ES-I3 (cell line): ENCODE results near the gene SCAND1.
"Not testable (repeated sequence)": the region's sequence is repeated elsewhere in the genome, so short reads cannot be mapped to it uniquely, and the experiment has no call there.

Experiments
- H3K36me3 ChIP-seq: 2 replicates; pipeline ENCODE4 v1.6.1; 2013; ENCODE audit warnings: mild to moderate bottlenecking, low read length, control low read depth, moderate library complexity; ENCODE audit not compliant: insufficient read depth
- H3K4me1 ChIP-seq: 2 replicates; pipeline ENCODE4 v1.6.1; 2013; ENCODE audit warnings: mild to moderate bottlenecking, control low read depth, low read length; ENCODE audit not compliant: insufficient read depth
- H3K9ac ChIP-seq: 2 replicates; pipeline ENCODE4 v1.6.1; 2013; ENCODE audit warnings: low read depth, mild to moderate bottlenecking, low read length, moderate library complexity
- H3K9me3 ChIP-seq: 2 replicates; pipeline ENCODE4 v1.6.1; 2013; ENCODE audit warnings: mild to moderate bottlenecking, low read length, moderate library complexity; ENCODE audit not compliant: control insufficient read depth, insufficient read depth

SCAND1 gene

DNA sequence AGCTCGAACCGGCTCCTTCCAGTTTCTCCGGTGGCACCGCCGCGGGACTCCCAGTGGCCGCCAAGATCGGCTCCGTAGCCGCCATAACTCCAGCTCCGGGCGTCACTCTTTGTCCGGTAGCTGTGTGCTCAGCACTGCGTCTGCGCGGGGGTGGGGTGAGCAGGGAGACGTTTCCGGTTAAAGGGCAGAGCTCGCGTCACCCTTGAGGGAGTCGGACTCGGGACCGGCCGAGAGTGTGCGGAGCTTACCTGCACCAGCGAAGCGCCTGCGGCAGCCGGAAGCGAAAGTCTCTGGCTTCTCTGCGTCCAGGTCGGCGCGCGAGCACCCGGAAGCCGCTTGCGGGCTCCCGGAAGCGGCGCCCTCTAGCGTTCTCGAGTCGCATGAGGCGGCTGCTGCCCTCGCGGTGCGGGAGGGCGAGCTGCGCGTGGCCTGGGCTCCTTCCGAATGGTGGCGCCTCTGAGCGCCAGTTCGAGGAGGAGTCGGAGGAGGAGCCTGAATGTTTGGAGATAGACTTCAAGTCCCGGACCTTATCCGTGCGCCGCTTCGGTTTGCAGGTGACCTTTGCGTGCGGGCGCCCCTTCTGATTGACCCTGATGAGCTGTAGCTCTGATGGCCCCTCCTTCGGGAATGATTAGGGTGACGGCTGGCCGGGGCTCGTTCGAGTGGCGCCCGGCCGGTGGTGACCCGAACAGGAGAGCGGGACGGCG is at the start of gene SCAND1:
TSS of gene SCAND1 (minus strand) at position 303 of the 707 bp plus-strand sequence. CDS start at position 85, 218 bp downstream.
- Histone ChIP-seq H3K4me1 (no peaks in the 10 kb centered on the region), H3K36me3 (no peaks in the 10 kb centered on the region), H3K9ac (peak within 1 kb of the TSS; percentile 81), H3K9me3 (no peaks in the 10 kb centered on the region)

DNA sequence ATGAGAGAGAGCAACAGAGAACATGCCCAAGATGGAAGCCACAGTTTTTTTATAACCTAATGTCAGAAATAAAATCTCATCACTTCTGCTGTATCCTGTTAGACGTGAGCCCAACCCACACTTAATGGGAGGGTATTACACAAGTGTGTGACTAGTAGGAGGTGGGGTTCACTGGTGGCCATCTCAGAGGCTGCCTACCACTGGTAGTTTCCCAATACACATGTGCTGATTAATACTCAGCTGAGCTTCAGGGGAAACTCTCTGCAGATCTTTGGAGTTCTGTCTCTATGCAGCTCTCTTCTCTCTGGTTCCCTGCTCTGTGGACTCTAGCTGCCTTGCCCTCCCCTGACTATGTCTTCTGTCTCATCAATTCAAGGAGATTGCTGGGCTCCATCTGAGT is 49.7 kb upstream of the SCAND1 start:
- Histone ChIP-seq H3K9me3 (no peaks in the 10 kb centered on the region; the same call in 1 of the 2 replicates), H3K9ac (no peak overlapping the region), H3K36me3 (no peaks in the 10 kb centered on the region)

DNA sequence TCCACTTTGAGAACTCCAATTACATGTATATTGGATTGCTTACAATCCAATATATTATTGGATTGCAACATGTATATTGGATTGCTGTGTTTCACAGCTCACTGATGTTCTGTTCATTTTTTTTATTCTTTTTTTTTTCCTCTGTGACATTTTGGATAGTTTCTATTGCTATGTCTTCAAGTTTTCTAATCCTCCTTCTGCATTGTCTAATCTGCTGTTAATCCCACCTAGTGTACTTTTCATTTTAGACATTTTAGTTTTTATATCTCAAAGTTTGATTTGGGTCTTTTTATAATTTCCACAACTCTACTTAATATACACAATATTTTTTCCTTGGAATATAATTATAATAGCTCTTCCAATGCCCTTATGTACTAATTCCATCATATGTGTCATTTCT is 48.6 kb upstream of the SCAND1 start:
- H3K9me3 ChIP-seq = no peaks in the 10 kb centered on the region; the same call in 1 of the 2 replicates
- H3K36me3 ChIP-seq = no peaks in the 10 kb centered on the region
- no peak overlapping the region for H3K9ac ChIP-seq
- no peaks in the 10 kb centered on the region for H3K4me1 ChIP-seq

More for the DNA sequence above, 49.7 kb upstream of the SCAND1 start:
- H3K4me1 ChIP-seq = no peaks in the 10 kb centered on the region

DNA sequence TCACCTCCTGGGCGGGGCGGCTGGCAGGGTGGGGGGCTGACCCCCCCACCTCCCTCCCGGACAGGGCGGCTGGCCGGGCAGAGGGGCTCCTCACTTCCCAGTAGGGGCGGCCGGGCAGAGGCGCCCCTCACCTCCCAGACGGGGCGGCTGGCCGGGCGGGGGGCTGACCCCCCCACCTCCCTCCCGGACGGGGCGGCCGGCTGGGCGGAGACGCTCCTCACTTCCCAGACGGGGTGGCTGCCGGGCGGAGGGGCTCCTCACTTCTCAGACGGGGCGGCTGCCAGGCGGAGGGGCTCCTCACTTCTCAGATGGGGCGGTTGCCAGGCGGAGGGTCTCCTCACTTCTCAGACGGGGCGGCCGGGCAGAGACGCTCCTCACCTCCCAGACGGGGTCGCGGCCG is 47.0 kb upstream of the SCAND1 start:
- H3K4me1 ChIP-seq, H3K36me3 ChIP-seq, H3K9me3 ChIP-seq, H3K9ac ChIP-seq: not testable (repeated sequence)

DNA sequence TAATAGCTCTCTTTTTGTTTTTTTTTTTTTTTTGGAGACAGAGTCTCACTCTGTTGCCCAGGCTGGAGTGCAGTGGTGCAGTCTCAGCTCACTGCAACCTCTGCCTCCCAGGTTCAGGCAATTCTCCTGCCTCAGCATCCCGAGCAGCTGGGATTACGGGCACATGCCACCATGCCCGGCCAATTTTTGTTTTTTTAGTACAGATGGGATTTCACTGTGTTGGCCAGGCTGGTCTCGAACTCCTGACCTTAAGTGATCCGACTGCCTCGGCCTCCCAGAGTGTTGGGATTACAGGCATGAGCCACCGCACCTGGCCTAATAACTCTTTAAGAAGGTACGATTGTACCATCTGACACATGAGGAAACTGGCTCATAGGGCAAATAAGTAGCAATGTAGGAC is 42.2 kb upstream of the SCAND1 start:
- H3K36me3 ChIP-seq, H3K9ac ChIP-seq, H3K4me1 ChIP-seq, H3K9me3 ChIP-seq: not testable (repeated sequence)

DNA sequence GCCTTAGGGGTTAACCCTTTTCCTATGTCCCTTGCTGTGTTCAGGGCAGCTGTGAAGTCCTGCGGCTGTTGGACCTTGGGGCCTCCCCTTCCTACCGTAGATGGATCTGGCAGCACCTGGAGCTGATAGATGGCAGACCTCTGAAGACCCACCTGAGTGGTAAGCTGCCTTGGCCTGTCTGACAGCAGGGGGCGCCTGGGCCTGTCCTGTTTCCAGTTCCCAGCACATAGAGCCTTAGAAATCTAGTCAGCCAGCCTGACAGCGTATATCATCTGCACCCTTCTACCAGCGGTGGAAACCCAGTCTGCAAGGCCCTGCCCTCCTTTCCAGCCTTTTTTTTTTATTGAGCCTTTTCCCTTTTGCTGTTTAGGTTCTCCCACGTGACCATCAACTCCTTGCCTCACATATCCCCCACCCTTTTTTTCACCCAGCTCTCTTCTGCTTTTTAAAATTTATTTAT is 40.7 kb upstream of the SCAND1 start:
- H3K36me3 ChIP-seq = no peaks in the 10 kb centered on the region
- peaks cover 6% of the 10 kb centered on the region for H3K4me1 ChIP-seq
- no peak overlapping the region for H3K9ac ChIP-seq
- no peaks in the 10 kb centered on the region for H3K9me3 ChIP-seq

DNA sequence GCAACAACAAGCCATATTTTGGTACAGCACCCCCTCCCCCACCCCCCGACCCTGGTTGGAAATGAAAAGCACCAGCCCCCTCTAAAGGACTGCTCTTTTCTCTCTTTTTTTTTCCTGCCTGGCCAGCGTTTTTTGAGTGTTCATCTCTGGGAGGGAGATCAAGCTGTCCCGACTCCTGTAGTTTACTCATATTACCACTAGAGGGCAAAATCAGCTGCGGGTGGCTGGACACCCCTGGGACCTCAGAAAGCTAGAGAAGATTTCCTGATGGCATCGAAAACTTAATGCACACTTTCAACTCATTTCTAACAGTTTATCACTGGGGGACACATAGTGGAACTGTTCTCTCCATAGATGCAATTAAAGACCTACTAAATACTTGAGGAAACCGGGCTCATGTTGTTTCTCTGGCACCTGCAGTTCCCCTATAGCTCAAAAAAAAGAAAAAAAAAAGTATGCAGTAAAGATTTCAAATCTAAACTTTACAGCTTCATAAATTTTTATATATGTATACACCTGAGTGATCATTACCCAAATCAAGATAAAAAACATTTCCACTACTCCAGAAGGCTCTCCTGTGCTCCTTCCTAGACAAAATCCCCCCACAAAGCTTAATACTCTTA is 38.5 kb upstream of the SCAND1 start:
- Histone ChIP-seq H3K9me3 (no peaks in the 10 kb centered on the region), H3K4me1 (peaks cover 6% of the 10 kb centered on the region), H3K36me3 (no peaks in the 10 kb centered on the region), H3K9ac (no peak overlapping the region)

DNA sequence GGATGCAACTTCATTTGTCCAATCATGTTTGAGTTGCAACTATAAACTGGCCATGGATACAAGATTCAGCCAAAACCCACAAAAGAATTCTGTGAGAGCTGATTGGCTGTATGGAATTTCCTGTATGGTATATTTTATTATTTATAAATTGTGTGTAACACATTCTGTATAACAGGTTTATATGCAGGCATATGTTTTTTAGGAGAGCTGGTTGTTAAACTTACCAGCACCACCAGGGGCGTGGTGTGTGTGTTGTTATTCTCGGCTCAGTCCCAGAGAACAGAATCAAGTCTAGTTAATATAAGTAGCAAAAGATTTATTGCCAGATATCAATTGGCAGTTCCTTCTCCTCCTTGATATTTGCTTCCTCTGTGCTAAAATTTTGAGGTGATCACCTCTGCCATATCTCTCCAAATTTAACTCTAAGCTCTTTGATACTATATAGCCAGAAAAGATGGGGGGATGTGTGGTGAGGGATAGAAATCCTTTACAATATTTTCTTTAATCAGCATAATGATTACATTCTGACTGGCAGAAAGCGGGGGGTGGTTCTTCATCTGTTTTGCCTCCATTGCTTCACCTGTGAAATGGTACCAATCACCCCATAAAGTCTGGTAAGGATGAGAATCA is 37.0 kb upstream of the SCAND1 start:
- Histone ChIP-seq H3K9ac (no peak overlapping the region), H3K4me1 (peaks cover 6% of the 10 kb centered on the region), H3K36me3 (no peaks in the 10 kb centered on the region), H3K9me3 (no peaks in the 10 kb centered on the region)

DNA sequence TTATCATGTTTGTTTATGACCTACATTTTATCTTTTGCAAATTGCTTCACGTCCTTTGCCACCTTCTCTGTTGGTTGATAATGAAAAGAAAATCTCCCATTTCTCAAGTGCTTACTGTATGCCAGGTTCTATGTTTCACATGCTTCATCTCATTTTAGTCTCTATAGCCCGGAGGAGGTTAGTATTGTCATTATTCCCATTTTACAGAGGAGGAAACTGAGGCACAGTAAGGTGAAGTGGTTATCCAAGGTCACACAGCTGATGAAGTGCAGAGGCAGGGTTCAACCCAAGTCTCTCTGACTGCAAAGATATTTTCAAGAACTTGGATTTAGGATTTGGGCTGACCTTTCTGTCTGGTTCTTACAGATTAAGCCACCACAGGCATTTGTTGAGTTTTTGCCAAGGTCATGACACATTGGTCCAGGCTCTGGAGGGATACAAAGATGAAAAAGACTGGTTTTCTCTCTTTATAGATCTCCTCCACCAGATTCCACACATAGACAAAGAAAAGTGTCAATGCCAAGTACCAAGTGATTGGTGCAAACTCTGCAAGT is 34.7 kb upstream of the SCAND1 start:
- H3K36me3 ChIP-seq = no peaks in the 10 kb centered on the region
- H3K9ac ChIP-seq = no peak overlapping the region
- H3K9me3 ChIP-seq = no peaks in the 10 kb centered on the region
- peaks cover 6% of the 10 kb centered on the region for H3K4me1 ChIP-seq

DNA sequence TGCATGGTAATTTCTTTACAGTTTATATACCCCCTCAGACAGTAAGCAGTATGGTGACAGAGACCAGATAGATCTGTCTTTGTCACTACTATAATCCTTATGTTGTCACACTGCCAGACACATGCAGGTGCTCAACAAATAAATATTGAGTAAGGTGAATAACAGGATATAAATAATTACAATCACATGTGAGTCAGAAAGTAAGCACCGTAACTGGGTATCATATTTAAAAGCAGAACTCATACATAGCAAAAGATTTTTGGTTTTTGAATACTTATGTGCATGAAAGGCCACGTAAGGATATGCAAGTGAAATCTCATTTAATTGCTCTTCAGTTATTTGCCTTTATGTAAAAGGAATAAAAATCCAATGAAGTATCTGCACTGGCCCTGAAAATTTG is 31.5 kb upstream of the SCAND1 start:
- no peaks in the 10 kb centered on the region for H3K9me3 ChIP-seq
- H3K9ac ChIP-seq = no peak overlapping the region
- H3K36me3 ChIP-seq = no peaks in the 10 kb centered on the region
- no peaks in the 10 kb centered on the region for H3K4me1 ChIP-seq

DNA sequence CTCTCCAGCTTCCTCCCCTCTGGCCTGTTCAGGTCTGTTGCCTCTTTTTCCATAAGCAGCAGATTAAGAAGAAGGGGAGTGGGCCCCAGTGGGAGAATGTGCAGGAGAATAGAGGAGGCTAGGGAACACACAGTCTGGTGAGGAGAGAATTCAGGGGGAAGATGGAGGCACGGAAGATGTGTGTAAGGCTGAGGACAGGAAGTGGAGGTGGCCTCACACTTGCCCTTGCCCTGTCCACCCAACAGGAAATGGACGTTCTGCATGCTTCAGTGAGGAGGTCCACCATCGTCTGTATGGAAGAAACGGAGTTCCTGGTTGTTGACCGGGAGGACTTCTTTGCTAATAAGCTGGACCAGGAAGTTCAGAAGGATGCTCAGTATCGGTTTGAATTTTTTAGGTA is 30.1 kb upstream of the SCAND1 start:
- Histone ChIP-seq H3K36me3 (no peaks in the 10 kb centered on the region), H3K9me3 (no peaks in the 10 kb centered on the region), H3K9ac (no peak overlapping the region), H3K4me1 (no peaks in the 10 kb centered on the region)

DNA sequence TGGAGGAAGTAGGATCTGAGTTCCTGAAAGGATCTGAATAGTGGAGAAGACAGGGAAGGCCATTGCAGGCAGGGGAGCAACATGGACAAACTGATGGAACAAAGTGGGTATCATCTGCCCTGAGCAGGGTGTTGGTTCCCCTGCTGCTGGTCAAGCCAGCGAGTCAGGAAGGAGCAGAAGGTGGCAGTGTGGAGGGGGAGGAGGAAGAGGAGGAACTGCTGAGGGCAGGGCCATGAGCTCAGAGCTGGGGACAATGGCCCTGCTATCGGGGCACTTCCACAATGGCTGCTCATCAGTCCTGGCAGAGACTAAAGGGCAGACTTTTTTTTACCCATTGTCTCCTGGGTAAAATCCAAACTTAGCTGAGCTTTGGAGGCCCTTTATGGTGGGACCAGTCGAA is 27.7 kb upstream of the SCAND1 start:
- H3K4me1 ChIP-seq = no peaks in the 10 kb centered on the region
- no peaks in the 10 kb centered on the region for H3K36me3 ChIP-seq
- no peak overlapping the region for H3K9ac ChIP-seq

DNA sequence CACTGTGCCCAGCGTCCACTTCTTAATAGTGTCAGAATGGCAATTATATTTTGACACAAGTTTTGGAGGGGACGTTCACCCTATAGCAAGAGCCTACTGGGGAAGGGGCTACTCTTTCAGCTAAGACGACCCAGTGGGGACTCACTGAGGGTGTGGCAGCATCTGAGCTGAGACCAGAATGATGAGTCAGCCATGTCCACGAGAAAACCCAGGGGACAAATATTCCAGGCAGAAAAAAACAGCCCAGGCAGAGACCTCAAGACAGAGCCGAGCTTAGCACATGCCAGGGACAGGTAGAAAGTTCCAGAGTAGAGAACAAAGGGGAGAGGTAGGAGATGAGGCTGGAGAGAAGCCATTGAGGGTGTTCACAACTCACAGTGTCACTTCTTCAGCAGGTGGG is 25.2 kb upstream of the SCAND1 start:
- Histone ChIP-seq H3K36me3 (no peaks in the 10 kb centered on the region), H3K4me1 (no peaks in the 10 kb centered on the region), H3K9me3 (no peaks in the 10 kb centered on the region), H3K9ac (no peak overlapping the region)

More for the DNA sequence above, 27.7 kb upstream of the SCAND1 start:
- no peaks in the 10 kb centered on the region for H3K9me3 ChIP-seq

DNA sequence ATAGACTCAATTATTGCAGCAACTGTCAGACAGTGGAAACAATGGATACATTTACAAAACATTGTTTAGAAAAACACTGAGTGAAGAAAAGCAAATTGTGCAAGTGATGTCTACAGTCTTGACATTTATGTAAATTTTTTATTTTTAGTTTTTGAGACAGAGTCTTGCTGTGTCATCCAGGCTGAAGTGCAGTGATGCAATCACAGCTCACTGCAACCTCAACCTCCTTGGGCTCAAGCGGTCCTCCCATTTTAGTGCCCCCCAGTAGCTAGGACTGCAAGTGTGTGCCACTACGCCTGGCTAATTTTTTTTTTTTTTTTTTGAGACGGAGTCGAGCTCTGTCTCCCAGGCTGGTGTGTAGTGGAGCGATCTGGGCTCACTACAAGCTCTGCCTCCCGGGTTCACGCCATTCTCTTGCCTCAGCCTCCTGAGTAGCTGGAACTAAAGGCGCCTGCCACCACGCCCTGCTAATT is 23.8 kb upstream of the SCAND1 start:
- H3K9ac ChIP-seq = no peak overlapping the region
- no peaks in the 10 kb centered on the region for H3K4me1 ChIP-seq
- H3K9me3 ChIP-seq = no peaks in the 10 kb centered on the region
- no peaks in the 10 kb centered on the region for H3K36me3 ChIP-seq
